ENCODE measurements around the gene KLHDC8A. TPM values are rescaled to one million over a fixed set of nuclear protein-coding genes. Genes with fewer than 3 reads are reported as not detected.
"Not testable (repeated sequence)": the region's sequence is repeated elsewhere in the genome, so short reads cannot be mapped to it uniquely, and the experiment has no call there.

KLHDC8A gene
- total and polyA plus RNA-seq, 8 donors: 0.28 to 5.4 (median 0.81) TPM

DNA sequence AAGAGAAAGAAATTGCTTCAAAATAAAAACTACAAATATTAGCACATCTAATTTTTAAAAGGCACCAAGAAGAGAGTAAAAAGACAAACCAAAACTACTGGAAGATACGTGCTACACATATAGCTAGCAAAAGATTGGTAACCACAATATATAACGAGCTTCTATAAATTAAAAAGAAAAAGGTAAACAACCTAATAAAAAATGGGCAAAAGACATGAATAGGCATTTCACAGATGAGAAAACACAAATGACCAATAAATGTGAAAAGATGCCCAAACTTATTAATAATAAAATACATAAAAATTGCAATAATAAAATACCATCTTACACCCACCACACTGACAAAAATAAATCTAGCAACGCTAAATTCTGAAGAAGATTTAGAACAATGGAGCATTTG lies 38.9 kb upstream of the KLHDC8A start:
- no peak for DNase-seq
- Histone ChIP-seq H3K36me3 (no peaks in the 10 kb centered on the region), H3K27me3 (peaks cover 0 to 3% (median 0%) of the 10 kb centered on the region in 4 donors), H3K4me1 (no peaks in the 10 kb centered on the region), H3K9me3 (no peaks in the 10 kb centered on the region), H3K4me3 (no peak overlapping the region), H3K27ac (no peak overlapping the region)
- no peak for ATAC-seq
- FAIRE-seq: no peak
- TF ChIP-seq, protein P1, sequence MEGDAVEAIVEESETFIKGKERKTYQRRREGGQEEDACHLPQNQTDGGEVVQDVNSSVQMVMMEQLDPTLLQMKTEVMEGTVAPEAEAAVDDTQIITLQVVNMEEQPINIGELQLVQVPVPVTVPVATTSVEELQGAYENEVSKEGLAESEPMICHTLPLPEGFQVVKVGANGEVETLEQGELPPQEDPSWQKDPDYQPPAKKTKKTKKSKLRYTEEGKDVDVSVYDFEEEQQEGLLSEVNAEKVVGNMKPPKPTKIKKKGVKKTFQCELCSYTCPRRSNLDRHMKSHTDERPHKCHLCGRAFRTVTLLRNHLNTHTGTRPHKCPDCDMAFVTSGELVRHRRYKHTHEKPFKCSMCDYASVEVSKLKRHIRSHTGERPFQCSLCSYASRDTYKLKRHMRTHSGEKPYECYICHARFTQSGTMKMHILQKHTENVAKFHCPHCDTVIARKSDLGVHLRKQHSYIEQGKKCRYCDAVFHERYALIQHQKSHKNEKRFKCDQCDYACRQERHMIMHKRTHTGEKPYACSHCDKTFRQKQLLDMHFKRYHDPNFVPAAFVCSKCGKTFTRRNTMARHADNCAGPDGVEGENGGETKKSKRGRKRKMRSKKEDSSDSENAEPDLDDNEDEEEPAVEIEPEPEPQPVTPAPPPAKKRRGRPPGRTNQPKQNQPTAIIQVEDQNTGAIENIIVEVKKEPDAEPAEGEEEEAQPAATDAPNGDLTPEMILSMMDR (IDR thresholded peaks at IDR 0.05): no peak
- intact Hi-C loops (cut with DNase I): loop anchor here in 1 of 3 donors (10.0 kb wide), 1 partner anchor 89 kb away; no protein-coding TSS in a partner anchor
- WGBS, 2 donors: 75 to 82% methylated on average over 3 of the region's 3 CpGs

DNA sequence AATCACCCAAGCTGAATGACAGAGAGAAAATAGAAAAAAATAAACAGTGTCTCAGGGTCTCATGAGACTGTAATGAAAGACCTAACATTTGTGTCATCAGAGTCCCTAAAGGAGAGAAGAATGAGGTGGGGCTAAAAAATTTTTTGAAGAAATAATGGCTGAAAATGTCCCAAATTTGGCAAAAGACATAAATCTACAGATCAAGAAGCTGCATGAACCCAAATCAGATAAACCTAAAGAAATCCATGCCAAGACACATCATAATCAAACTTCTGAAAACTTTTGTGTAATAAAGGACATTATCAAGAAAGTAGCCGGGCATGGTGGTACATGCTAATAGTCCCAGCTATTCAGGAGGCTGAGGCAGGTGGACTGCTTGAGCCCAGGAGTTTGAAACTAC lies 35.9 kb upstream of the KLHDC8A start:
- 89 to 93% methylated on average over 1 of the region's 1 CpG for WGBS, 2 donors
- Histone ChIP-seq H3K27me3 (peaks cover 0 to 3% (median 0%) of the 10 kb centered on the region in 4 donors), H3K4me1 (no peaks in the 10 kb centered on the region), H3K9me3 (no peaks in the 10 kb centered on the region), H3K4me3 (no peak overlapping the region), H3K36me3 (no peaks in the 10 kb centered on the region), H3K27ac (no peak overlapping the region)
- DNase-seq (no peak), FAIRE-seq (no peak), ATAC-seq (no peak)
- intact Hi-C loops (cut with DNase I): loop anchor here in 1 of 3 donors (10.0 kb wide), 1 partner anchor 92 kb away; no protein-coding TSS in a partner anchor
- TF ChIP-seq, protein P1 (IDR thresholded peaks at IDR 0.05): no peak

DNA sequence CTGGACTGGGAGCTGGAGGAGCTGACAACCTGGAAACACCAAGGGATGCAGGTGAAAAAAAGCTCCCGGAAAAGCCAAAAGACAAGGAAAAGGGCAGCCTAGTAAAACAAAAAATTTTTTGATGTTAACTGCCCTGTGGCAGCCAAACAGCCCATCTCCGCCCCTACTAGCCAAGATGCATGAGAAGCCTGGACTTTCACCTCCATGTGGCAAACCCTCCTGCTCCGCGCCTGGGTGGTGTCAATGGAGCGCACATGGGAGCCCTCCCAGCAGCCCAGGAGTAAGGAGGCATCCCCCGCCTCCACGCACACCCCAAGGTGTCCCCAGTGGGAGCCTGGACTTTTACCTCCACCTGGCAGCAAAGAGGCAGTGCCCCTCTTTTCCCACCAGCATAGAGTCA lies 34.7 kb upstream of the KLHDC8A start:
- TF ChIP-seq, protein P1 (IDR thresholded peaks at IDR 0.05): no peak
- 91% methylated on average over 7 of the region's 7 CpGs for WGBS, 2 donors
- H3K27me3 ChIP-seq: peaks cover 0 to 3% (median 0%) of the 10 kb centered on the region in 4 donors
- no peak overlapping the region for H3K4me3 ChIP-seq
- ATAC-seq (no peak), FAIRE-seq (no peak), DNase-seq (no peak)
- H3K4me1 ChIP-seq: no peaks in the 10 kb centered on the region
- no peaks in the 10 kb centered on the region for H3K36me3 ChIP-seq
- intact Hi-C loops (cut with DNase I): loop anchor here in 1 of 3 donors (10.0 kb wide), 1 partner anchor 93 kb away; no protein-coding TSS in a partner anchor
- H3K27ac ChIP-seq: no peak overlapping the region
- H3K9me3 ChIP-seq: no peaks in the 10 kb centered on the region

DNA sequence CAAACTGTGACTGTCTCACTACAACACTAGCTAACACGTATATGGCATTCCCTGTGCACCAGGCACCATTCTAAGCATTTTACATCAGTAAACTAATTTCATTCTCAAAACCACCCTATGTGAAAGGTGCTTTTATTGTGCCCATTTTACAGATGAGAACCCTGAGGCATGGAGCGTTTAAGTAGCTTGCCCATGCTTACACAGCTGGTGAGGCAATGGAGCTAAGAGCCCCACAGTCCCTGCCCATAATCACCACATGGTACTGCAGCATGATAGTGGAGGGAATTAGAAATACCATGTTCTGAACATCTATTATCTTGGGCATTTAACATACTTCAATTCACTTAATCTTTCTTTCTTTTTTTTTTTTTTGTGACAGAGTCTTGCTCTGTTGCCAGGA lies 31.1 kb upstream of the KLHDC8A start:
- WGBS, 2 donors: 97% methylated on average over 2 of the region's 2 CpGs
- Histone ChIP-seq H3K27ac (no peak overlapping the region), H3K4me3 (no peak overlapping the region), H3K9me3 (no peaks in the 10 kb centered on the region), H3K4me1 (no peaks in the 10 kb centered on the region), H3K36me3 (no peaks in the 10 kb centered on the region), H3K27me3 (peaks cover 0 to 3% (median 0%) of the 10 kb centered on the region in 4 donors)
- ATAC-seq: no peak
- intact Hi-C loops (cut with DNase I): no loop called here
- no peak for DNase-seq
- TF ChIP-seq, protein P1 (IDR thresholded peaks at IDR 0.05): no peak
- FAIRE-seq: no peak

DNA sequence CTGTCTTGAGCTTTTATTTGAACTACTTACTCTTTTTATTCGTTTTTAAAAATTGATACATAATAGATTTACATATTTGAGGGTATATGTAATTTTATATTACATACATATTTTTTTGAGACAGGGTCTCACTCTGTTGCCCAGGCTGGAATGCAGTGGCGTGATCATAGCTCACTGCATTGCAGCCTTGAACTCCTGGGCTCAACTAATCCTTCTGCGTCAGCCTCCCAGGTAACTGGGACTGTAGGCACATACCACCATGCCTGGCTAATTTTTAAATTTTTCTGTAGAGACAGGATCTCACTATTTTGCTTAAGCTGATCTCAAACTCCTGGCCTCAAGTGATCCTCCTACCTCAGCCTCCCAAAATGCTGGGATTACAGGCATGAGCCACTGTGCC lies 26.3 kb upstream of the KLHDC8A start:
- H3K4me1 ChIP-seq; H3K4me3 ChIP-seq; H3K27ac ChIP-seq; H3K27me3 ChIP-seq; H3K36me3 ChIP-seq; ATAC-seq; H3K9me3 ChIP-seq; DNase-seq; intact Hi-C loops (cut with DNase I); FAIRE-seq: not testable (repeated sequence)
- 87 to 89% methylated on average over 3 of the region's 3 CpGs for WGBS, 2 donors
